Glutamatergic neuron (in vitro differentiated cells): ENCODE measurements around the gene MAK. TPM values are rescaled to one million over a fixed set of nuclear protein-coding genes. Genes with fewer than 3 reads are reported as not detected.
"Not testable (repeated sequence)": the region's sequence is repeated elsewhere in the genome, so short reads cannot be mapped to it uniquely, and the experiment has no call there.

ENCODE experiments used
- DNase-seq: peaks from one replicate; pipeline ENCODE4 v3.0.0; 2022
- H3K27ac Mint-ChIP-seq: one replicate; pipeline ENCODE4 v1.8.0; 2020; ENCODE audit warnings: mild to moderate bottlenecking, mixed read lengths, inconsistent platforms; ENCODE audit not compliant: unreplicated experiment
- H3K27me3 Mint-ChIP-seq: one replicate; pipeline ENCODE4 v1.8.0; 2020; ENCODE audit warnings: mild to moderate bottlenecking, moderate library complexity, mixed read lengths, inconsistent platforms; ENCODE audit not compliant: unreplicated experiment
- H3K36me3 Mint-ChIP-seq: one replicate; pipeline ENCODE4 v1.8.0; 2020; ENCODE audit warnings: mild to moderate bottlenecking, mixed read lengths, inconsistent platforms; ENCODE audit not compliant: unreplicated experiment
- H3K4me1 Mint-ChIP-seq: one replicate; pipeline ENCODE4 v1.8.0; 2020; ENCODE audit warnings: mild to moderate bottlenecking, low read depth, mixed read lengths, inconsistent platforms; ENCODE audit not compliant: unreplicated experiment
- H3K4me3 Mint-ChIP-seq: one replicate; pipeline ENCODE4 v1.8.0; 2020; ENCODE audit warnings: mild to moderate bottlenecking, mixed read lengths, inconsistent platforms; ENCODE audit not compliant: unreplicated experiment
- H3K9me3 Mint-ChIP-seq: one replicate; pipeline ENCODE4 v1.8.0; 2020; ENCODE audit warnings: mild to moderate bottlenecking, moderate library complexity, mixed read lengths, inconsistent platforms; ENCODE audit not compliant: unreplicated experiment
- total RNA-seq: library from RNA; stranded (reverse); fragmentation: NEBNext Ultra II Directional; extraction: Animal tissue kit (Norgen Biotek cat#: 25700); gene quantifications from one replicate; pipeline ENCODE4 v1.2.1, GENCODE V29; 2021; ENCODE audit not compliant: unreplicated experiment
- TF ChIP-seq, protein P1 (sequence below): fragments of 200-600 bp; sonication (generic); IDR thresholded peaks from one replicate; pipeline ENCODE4 v1.5.0; 2021; ENCODE audit not compliant: partially characterized antibody, unreplicated experiment

MAK gene
- total RNA-seq, 1 donor from 2014 or later: not detected

GRCh38 chr6:10742251-10742650 lies 96.1 kb downstream of the MAK start:
- Mint-ChIP-seq H3K27me3 (no peaks in the 10 kb centered on the region), H3K9me3 (no peaks in the 10 kb centered on the region), H3K4me1 (peaks cover 5% of the 10 kb centered on the region), H3K36me3 (no peaks in the 10 kb centered on the region), H3K4me3 (no peak overlapping the region), H3K27ac (no peak overlapping the region)
- DNase-seq: no peak
- TF ChIP-seq, protein P1, sequence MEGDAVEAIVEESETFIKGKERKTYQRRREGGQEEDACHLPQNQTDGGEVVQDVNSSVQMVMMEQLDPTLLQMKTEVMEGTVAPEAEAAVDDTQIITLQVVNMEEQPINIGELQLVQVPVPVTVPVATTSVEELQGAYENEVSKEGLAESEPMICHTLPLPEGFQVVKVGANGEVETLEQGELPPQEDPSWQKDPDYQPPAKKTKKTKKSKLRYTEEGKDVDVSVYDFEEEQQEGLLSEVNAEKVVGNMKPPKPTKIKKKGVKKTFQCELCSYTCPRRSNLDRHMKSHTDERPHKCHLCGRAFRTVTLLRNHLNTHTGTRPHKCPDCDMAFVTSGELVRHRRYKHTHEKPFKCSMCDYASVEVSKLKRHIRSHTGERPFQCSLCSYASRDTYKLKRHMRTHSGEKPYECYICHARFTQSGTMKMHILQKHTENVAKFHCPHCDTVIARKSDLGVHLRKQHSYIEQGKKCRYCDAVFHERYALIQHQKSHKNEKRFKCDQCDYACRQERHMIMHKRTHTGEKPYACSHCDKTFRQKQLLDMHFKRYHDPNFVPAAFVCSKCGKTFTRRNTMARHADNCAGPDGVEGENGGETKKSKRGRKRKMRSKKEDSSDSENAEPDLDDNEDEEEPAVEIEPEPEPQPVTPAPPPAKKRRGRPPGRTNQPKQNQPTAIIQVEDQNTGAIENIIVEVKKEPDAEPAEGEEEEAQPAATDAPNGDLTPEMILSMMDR: no peak

GRCh38 chr6:10741643-10742042 lies 96.7 kb downstream of the MAK start:
- H3K4me1 Mint-ChIP-seq, DNase-seq, H3K36me3 Mint-ChIP-seq, H3K9me3 Mint-ChIP-seq, H3K27ac Mint-ChIP-seq, H3K27me3 Mint-ChIP-seq, H3K4me3 Mint-ChIP-seq: not testable (repeated sequence)

DNA sequence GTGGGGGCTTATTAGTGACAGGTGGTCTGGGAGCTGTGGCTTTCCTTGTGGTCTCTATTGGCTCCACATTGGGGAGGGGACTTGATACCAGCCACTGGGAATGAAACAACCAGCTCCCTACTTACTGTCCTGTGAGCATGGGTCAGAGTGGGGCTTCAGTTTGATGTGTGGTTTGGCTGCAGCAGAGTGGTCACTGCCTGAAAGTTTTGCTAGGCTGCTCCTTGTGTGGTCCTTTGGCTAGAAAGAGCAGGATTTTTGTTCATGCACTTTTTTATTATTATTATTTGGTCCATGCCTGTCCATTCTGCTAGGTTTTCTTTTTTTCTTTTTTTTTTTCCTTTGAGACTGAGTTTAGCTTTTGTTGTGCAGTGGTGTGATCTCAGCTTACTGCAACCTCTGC lies 98.3 kb downstream of the MAK start:
- H3K9me3 Mint-ChIP-seq: no peaks in the 10 kb centered on the region
- no peaks in the 10 kb centered on the region for H3K27me3 Mint-ChIP-seq
- DNase-seq: no peak
- H3K4me3 Mint-ChIP-seq: no peak overlapping the region
- no peaks in the 10 kb centered on the region for H3K36me3 Mint-ChIP-seq
- TF ChIP-seq, protein P1: no peak
- no peak overlapping the region for H3K27ac Mint-ChIP-seq
- no peaks in the 10 kb centered on the region for H3K4me1 Mint-ChIP-seq

DNA sequence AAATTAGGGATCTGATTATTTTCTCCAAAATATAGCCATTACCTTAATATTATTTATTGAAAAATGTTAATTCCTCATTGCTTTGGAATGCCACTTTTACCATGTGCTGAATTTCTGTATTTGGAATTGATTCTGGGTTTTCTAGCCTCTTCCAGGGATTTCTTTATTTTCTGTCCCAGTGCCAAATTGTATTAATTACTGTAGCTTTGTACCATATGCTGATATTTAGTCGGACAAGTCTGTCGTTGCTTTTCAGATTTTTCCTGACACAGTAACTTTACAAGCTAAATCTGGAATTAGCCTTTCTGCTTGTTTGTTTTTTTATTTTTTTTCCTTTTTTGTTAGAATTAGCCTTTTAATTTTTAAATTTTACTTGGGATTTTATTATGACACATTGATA lies 101.6 kb downstream of the MAK start:
- Mint-ChIP-seq H3K27me3 (no peaks in the 10 kb centered on the region), H3K4me3 (no peak overlapping the region), H3K36me3 (peaks cover 8% of the 10 kb centered on the region), H3K27ac (no peak overlapping the region), H3K9me3 (no peaks in the 10 kb centered on the region), H3K4me1 (no peaks in the 10 kb centered on the region)
- TF ChIP-seq, protein P1: no peak
- no peak for DNase-seq

DNA sequence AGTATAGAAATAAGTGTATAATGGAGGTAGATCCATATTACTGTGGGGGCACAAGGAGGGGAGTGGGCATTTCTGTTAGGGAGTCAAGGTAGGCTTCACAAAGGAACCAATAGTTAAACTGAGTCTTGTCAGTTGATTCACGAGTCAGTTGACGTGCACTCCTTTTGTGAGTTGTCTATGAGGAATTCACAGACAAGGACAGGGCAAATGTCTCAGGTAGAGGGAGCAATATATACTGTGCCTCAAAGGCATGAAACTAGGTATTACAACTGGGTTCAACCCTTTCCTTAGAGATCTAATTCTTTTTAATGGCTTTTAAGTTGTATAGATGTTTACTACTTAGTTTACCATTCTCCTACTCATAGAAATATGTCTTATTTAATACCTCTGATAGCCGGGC lies 104.5 kb downstream of the MAK start:
- DNase-seq: no peak
- Mint-ChIP-seq H3K27ac (no peak overlapping the region), H3K4me1 (no peaks in the 10 kb centered on the region), H3K4me3 (peak overlapping the region; percentile 55), H3K36me3 (peaks cover 8% of the 10 kb centered on the region), H3K9me3 (no peaks in the 10 kb centered on the region), H3K27me3 (no peaks in the 10 kb centered on the region)
- TF ChIP-seq, protein P1: no peak
